Raji (cell line): ENCODE results near the gene HDAC7.

Source experiments
- POLR2A ChIP-seq: IDR thresholded peaks from 2 replicates; pipeline ENCODE4 v1.6.1; 2011; ENCODE audit warnings: low read depth, low read length, control low read depth; ENCODE audit not compliant: insufficient read depth

Gene HDAC7

GRCh38 chr12:47750229-47750798 is 69.4 kb downstream of the HDAC7 start:
- no peak for TF ChIP-seq POLR2A

- no peak for TF ChIP-seq POLR2A
Observed at GRCh38 chr12:47748899-47749298, 70.8 kb downstream of the HDAC7 start.

GRCh38 chr12:47748507-47748828 is 71.2 kb downstream of the HDAC7 start:
- no peak for TF ChIP-seq POLR2A

GRCh38 chr12:47747596-47748506 is 71.9 kb downstream of the HDAC7 start:
- TF ChIP-seq POLR2A: no peak

- TF ChIP-seq POLR2A: no peak
Observed at GRCh38 chr12:47747126-47747525, 72.6 kb downstream of the HDAC7 start.

GRCh38 chr12:47746523-47746922 is 73.2 kb downstream of the HDAC7 start:
- no peak for TF ChIP-seq POLR2A

GRCh38 chr12:47746073-47746472 is 73.6 kb downstream of the HDAC7 start:
- no peak for TF ChIP-seq POLR2A

GRCh38 chr12:47745485-47746041 is 74.1 kb downstream of the HDAC7 start:
- no peak for TF ChIP-seq POLR2A

- no peak for TF ChIP-seq POLR2A
Observed at GRCh38 chr12:47744778-47745436, 74.8 kb downstream of the HDAC7 start.

GRCh38 chr12:47744005-47744651 is 75.6 kb downstream of the HDAC7 start:
- no peak for TF ChIP-seq POLR2A

GRCh38 chr12:47743311-47743860 is 76.3 kb downstream of the HDAC7 start:
- TF ChIP-seq POLR2A: no peak

- no peak for TF ChIP-seq POLR2A
Observed at GRCh38 chr12:47742253-47742825, 77.4 kb downstream of the HDAC7 start.

- TF ChIP-seq POLR2A: 0 out of 2 replicates have a peak, but pooled peaks have one; percentile 8
Observed at GRCh38 chr12:47741340-47741703, 78.4 kb downstream of the HDAC7 start.

GRCh38 chr12:47740606-47741339 is 78.9 kb downstream of the HDAC7 start:
- TF ChIP-seq POLR2A: 0 out of 2 replicates have a peak, but pooled peaks have one; percentile 1
